HuH-7 (cell line): ENCODE results near the gene ZNF761.
"Not testable (repeated sequence)": the region's sequence is repeated elsewhere in the genome, so short reads cannot be mapped to it uniquely, and the experiment has no call there.

Experiments
- DNase-seq: peaks from one replicate; pipeline ENCODE4 v3.0.0; 2011; ENCODE audit warnings: low spot score

Gene ZNF761

DNA sequence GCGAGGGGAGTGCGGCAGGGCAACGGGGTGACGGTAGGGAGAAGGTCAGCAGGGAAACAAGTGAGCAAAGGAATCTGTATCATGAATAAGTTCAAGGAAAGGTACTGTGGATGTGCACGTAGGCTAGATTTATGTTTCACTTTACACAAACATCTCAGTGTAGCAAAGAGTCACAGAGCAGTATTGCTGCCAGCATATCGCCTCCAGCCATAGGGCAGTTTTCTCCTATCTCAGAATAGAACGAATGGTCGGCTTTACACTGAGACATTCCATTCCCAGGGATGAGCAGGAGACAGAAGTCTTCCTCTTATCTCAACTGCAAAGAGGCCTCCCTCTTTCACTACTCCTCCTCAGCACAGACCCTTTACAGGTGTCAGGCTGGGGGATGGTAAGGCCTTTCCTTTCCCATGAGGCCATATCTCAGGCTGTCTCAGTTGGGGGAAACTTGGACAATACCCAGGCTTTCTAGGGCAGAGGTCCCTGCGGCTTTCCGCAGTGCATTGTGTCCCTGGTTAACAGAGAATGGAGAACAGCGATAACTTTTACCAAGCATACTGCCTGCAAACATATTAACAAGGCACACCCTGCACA lies 28.4 kb downstream of the ZNF761 start:
- not testable (repeated sequence) for DNase-seq

DNA sequence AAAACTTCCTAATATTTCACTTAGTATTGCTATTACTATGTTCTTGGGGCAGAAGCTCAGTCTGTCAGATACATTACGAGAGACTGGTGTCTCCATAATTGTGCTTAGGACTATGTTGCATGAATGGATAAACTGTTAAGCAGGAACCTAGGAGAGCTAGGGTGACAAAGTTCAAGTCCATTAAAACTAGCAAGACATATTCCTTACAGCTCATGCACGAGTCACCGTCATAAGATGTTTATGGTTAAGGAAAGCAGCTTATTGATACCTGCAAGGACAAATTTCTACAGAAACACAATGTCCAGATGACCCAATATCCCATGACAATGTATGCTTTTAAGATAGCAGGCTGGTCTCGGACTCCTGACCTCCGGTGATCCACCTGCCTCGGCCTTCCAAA lies 30.1 kb downstream of the ZNF761 start:
- DNase-seq, result no peak

DNA sequence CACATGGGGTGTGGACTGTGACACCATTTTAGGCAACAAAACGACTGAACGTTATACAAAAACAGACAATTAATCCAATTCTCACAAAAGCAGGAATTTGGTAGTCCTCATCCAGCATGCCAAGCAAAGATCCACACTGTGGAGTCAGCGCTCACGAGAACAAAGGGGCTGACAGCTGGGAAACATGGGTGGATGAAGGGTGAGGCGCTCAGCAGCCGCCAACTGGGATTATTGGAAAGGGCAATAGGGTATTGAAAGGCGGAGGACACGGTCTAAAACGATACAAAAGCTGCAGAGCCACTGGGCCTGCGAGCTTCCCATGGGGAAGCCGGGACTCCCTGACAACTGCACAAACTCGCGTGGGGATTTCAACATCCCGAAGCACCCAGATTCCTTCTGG lies 31.1 kb downstream of the ZNF761 start:
- DNase-seq, result no peak

DNA sequence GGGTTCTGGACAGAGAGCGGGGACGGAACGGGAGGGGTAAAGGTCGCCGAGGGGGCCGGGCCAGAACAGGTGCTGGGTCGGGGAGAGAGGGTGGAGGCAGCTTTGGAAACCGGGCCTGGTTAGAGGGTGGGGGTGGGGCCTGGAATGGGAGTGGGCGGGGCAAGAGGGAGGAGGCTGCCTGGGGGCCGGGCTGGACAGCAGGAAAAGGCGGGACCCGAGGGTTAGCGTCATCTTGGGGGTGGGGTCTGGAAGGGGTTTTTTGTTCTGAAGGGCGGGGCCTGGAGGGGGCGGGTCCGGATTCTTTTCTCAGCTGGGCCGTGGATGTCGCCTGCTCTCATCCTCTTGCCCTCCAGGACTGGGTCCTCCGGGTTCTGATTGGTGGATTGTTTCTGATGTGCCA lies 31.5 kb downstream of the ZNF761 start:
- no peak for DNase-seq

DNA sequence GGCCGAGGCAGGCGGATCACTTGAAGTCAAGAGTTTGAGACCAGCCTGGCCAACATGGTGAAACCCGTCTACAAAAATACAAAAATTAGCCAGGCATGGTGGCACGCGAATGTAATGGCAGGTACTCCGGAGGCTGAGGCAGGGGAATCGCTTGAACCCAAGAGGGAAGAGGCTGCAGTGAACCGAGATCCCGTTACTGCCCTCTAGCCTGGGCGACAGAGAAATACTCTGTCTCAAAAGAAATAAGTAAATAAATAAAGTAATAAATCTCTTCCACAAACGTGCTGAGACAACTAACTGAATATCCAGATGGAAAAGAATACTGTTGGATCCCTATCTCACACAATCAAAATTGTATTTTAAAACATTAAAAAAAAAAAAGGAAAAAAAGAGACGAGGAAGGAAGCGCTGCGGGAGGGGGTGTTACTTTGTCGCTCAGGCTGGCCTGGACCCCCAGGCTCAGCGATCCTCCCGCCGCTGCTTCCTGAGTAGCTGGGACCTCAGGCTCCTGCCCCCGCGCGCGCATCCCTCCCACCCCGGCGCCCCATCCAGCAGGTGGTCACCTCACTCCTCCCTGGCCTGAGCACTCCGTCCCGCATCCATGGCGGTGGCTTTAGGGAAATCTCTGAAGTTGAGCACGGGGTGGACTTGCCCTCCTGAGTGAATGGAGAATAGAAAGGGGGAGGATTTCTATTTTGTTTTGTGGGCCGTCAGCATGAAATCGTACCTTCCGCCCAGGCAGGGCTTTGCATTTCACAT lies 35.1 kb downstream of the ZNF761 start:
- peak; percentile 36 for DNase-seq

DNA sequence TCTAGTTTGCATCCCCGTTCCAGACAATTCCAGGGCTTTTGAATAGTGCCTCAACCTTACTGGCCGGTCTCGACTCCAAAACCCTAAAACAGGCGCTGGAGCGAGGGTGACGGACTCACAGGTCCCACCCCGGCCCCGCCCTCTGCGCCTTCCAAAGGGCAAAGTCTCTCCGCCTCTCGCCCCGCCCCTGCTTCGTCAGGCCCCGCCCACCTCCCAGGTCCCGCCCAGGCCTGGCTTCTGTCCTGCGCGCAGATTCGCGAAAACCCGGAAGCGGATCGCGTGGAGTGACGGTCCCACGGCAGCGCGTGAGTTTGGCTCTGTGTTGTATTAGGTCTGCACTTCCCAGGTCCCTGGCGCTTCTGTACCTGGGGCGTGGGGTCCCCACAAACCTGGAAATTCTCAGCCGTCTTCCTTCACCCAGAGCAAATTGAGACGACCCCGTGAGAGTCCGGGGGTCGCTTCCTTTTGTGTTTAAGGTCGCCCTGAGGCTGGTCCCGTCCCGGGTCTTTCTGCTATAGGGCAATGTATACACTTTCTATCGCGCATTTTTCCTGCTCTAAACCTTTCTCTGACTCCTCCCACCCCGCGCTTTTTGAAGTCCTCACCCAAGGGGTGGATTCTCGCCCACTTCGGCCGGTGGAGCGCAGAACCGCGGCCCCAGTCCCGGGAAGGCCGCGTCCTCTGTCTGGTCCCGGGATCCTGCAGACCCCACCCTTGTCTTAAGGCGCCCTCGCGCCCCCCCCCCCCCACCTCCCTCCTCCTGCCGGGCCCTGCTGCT lies 35.9 kb downstream of the ZNF761 start, which contains the start of gene ZNF813:
ZNF813 (plus strand) TSS at position 249 of the 778 bp plus-strand sequence. CDS start 16,090 bp downstream, outside the sequence.
- peak; percentile 67 for DNase-seq

DNA sequence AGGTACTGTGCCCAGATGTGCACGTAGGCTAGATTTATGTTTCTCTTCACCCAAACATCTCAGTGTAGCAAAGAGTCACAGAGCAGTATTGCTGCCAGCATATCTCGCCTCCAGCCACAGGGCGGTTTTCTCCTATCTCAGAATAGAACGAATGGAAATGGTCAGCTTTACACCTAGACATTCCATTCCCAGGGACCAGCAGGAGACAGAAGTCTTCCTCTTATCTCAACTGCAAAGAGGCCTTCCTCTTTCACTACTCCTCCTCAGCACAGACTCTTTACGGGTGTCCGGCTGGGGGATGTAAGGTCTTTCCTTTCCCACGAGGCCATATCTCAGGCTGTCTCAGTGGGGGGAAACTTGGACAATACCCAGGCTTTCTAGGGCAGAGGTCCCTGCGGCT lies 36.8 kb downstream of the ZNF761 start:
- DNase-seq, result not testable (repeated sequence)

DNA sequence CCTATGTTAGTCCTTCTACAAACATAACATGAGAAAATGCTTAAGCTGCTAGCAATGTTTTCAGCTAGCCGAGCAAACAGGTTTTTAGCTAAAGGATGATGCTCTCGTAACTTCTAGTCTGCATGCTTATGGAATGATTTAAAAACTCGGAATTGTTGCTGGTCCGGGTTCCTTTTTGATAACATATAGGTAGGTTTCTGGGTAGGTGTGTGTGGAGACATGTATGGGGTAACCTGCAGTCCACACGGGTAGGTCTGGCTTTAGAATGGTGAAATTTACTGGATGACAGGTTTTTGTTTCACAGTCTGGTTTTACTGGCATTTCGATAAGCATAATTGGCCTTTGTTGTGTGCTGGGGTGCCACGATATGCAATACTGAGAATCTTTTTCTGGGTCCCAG lies 40.1 kb downstream of the ZNF761 start:
- no peak for DNase-seq

DNA sequence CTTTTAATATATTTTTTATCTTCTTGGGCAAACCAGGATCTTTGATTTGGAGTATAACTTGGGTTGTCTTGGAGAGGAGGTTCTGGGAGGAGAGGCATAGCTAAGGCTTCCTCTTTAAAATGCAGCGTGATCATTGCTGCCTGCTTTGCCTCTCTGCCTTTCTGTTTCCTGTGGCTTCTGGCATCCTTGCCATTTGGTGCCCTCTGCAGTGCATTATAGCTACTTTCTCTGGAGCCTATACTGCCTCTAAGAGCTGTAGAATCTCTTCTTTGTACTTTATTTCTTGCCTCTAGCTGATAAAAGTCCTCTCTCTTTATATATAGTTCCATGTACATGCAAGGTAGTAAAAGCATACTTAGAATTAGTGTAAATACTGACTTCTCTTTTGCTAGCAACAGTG lies 43.0 kb downstream of the ZNF761 start:
- DNase-seq, result not testable (repeated sequence)

DNA sequence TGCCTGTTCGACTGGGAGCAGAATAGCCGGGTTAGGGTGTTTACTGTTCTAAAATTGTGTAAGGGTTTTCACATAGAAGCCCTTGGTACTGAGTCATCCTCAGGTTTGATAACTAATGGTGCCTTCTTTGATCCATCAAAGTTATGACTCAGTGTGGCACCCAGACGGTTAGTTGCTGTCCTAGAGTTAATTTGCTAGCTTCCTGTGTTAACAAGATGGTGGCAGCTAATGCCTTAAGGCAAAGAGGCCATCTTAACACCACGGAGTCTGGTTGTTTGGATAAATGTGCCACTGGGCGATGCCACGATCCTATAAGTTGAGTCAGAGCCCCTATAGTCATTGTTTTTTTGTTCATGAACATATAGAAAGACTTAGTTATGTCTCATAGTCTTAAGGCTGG lies 43.7 kb downstream of the ZNF761 start:
- DNase-seq, result not testable (repeated sequence)

DNA sequence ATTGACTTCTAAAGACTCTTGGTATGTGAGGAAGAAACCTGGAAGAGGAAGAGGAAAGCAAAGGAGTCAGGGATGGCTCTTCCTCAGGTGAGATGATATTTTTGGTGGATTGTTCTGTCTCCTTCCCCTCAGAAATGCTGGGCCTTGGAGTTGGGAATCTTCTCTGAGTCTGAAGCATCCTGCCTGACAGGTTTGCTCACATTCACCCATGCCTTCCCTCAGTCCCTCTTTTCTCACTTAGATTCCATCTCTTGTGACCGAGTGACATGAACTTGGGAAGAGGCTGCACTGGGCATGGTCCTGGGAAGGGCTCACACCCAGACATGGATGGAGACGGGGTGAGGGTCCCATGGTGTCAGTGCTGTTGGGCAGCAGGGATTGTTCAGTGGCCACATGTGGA lies 52.0 kb downstream of the ZNF761 start:
- not testable (repeated sequence) for DNase-seq

DNA sequence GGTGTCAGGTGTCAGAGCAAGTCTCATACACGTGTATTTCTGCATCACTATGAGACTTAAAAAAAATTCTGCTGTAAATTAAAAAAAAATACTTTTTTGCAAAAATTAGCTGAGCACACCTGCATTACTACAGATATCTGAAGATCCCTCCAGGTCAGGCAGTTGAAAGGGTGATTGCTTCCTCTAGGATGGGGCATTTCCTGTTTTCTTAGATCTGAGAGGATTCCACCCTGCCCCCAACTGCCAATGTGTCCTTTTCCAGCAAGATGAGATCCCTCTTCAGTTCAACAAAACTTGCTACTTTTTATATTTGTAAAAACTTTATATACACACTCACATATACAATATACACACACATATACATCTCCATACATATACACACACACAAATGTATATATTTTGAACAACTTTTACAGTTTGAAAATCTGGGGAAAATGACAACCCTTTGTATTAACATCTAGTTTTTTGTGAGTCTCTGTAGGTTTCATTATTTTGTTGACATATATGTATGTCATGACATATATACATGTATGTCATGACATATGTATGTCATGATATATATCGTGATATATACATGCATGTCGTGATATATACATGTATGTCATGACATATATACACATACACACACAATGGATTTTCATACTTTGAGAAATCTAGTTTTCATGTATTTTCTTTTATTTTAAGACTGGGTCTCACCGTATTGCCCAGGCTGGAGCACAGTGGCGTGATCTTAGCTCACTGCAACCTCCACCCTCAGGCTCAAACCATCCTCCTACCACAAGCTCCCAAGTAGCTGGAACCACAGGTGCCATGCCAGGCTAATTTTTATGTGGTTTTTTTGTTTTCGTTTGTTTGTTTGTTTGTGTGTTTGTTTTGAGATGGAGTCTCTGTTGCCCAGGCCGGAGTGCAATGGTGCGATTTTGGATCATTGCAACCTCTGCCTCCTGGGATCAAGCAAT lies 53.5 kb downstream of the ZNF761 start:
- no peak for DNase-seq

DNA sequence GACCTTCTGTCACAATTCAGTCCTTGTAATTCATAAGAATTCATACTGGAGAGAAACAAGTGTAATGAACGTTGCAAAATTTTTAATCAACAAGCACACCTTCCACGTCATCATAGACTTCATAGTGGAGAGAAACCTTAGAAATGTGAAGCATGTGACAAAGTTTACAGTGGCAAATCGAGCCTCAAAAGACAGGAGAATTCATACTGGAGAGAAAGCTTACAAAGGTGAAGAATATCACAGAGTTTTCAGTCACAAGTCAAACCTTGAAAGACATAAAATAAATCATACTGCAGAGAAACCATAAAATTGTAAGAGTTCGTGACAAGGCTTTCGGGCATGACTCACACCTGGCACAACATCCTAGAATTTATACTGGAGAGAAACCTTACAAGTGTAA lies 60.4 kb downstream of the ZNF761 start:
- DNase-seq, result no peak

DNA sequence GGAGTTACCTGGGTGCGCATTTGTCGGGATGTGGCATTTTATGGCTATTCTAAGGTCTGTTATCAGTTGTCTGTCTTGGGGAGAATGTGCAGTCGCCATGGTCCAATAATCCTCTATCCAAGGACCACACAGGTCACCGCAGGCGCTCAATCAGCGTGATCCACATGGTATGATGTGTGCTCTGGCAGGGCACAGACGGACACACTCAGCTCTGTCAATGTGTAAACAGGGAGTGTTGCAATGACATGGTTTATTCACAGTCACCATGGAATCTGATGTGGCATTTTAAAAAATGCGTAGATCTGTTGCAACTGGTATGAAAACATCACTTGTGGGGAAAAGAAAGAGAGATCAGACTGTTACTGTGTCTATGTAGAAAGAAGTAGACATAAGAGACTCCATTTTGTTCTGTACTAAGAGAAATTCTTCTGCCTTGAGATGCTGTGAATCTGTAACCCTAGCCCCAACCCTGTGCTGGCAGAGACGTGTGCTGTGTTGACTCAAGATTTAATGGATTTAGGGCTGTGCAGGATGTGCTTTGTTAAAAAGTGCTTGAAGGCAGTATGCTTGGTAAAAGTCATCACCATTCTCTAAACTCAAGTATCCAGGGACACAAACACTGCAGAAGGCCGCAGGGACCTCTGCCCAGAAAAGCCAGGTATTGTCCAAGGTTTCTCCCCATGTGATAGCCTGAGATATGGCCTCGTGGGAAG lies 65.7 kb downstream of the ZNF761 start:
- not testable (repeated sequence) for DNase-seq

DNA sequence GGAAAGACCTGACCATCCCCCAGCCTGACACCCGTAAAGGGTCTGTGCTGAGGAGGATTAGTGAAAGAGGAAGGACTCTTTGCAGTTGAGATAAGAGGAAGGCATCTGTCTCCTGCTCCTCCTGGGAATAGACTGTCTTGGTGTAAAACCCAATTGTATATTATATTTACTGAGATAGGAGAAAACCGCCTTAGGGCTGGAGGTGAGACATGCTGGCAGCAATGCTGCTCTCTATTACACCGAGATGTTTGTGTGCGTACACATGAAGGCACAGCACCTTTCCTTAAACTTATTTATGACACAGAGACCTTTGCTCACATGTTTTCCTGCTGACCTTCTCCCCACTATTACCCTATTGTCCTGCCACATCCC lies 66.2 kb downstream of the ZNF761 start:
- not testable (repeated sequence) for DNase-seq

DNA sequence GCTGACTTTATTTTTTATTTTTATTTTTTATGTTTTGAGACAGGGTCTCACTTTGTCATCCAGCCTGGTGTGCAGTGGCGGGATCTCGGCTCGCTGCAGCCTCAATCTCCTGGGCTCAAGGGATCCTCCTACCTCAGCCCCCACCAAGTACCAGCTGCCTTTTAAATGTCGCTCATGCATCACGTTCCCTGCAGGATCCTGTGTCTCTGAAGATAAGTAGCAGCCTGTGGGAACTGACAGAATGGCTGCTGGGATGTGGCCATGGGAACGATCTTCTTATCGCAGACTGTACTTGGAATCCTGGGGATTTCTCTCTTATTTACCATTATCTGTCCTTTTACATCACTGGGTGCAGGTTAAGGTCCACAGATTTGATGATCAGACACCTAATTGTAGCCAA lies 71.4 kb downstream of the ZNF761 start:
- not testable (repeated sequence) for DNase-seq

DNA sequence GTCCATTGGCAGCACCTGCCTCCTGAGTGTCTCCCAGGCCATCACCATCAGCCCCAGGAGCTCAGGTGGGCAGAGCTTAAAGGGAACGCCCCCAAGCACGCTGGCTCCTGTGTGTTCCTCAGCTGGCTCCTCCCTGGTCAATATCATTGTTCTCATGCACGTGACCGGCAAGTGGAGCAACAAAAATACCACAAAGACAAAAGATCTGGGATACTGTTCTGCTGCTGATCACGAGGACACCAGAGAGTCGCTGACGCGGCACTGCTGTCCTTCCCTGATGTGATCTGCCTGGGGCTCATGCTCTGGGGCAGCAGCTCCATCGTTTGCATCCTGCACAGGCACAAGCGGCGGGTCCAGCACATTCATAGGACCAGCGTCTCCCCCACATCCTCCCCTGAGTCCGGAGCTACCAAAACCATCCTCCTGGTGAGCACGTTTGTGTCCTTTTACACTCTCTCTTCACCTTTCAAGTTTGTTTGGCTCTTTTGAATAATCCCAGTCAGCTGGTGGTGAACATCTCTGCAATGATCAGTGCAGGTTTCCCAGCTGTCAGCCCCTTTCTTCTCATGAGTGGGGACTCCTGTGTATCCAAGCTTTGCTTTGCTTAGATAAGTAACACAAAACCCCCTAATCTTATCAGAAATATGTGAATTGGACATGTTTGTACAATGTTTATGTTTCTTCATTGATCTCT lies 72.0 kb downstream of the ZNF761 start:
- not testable (repeated sequence) for DNase-seq

DNA sequence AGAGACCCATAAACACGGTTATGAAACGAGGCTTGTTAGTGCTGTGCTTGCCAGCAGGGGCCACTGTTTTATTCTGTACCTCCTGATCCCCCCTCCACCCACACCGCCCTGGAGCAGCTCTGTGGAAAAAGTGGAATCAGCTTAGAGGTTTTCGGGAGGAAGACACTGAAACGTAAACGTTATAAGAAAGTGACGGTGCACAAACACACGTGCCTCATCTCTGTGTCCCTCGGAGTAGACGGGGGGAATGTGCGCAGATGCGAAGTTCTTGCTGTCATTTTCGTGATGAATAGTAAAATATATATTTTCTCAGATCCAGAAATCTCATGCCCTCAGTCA lies 72.5 kb downstream of the ZNF761 start:
- DNase-seq, result not testable (repeated sequence)

DNA sequence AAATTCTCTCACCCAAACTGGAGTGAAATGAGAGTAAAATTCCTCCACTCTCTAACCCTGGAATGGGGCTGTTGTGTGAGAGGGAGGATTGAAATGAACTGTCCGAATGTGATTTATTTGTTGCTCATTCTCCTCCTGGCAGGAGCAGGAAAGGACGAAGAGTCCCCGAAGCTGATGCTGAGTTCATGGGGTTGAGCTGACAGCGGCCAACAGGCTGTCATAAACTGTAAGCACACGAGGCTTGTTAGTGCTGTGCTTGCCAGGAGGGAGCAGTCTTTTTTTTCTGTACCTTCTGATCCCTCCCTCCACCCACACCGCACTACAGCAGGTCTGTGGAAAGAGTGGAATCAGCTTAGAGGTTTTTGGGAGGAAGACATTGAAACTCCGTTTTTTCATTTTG lies 73.1 kb downstream of the ZNF761 start:
- DNase-seq, result no peak

DNA sequence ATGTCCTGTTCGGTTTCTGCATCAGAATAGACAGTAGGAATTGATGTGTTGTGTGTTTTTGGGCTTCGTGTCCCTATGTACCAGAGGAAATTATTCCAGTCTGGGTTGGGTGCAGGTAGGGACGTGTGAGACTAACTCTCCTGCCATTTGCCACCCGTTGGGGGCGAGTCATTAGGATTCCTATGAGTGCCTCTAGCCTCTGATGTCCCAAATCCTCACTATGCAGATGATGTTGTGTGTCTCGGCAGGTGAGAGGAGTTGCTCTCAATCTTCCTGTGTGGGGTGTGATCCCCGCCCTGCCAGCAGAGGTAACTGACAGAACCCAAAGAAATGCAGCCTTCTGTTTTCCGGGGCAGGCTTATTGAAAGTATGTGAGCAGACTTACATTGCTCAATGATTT lies 74.9 kb downstream of the ZNF761 start:
- no peak for DNase-seq
